ENCODE data around the gene SGTA. TPM values are rescaled to one million over a fixed set of nuclear protein-coding genes. Genes with fewer than 3 reads are reported as not detected.
A peak's percentile ranks its signal among the peaks of the same experiment; 100 is the strongest.

The SGTA gene
- total and polyA plus RNA-seq, 2 donors = 29.4 to 55.4 TPM

DNA sequence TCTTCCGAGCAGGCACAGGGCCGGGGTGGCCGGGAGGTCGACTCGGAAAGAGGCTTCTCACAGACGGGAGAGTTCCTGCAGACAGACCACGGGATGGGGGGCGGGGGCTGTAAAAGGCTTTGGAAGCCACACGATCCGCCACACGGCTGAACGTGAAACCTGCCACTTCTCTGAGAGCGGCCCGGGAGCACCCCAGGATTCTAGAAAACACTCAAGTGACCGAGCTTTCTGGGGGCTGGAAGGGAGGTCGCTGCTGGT lies 27.7 kb downstream of the SGTA start:
- no peak overlapping the region for H3K27ac ChIP-seq (ENCODE audit: low read depth in 1 of 2, low read length in 1 of 2)
- H3K36me3 ChIP-seq (ENCODE audit: control insufficient read depth in 2 of 2, insufficient read depth in 2 of 2, low read length in 1 of 2) = peaks cover 57 to 59% of the 10 kb centered on the region in 2 donors
- DNase-seq (ENCODE audit: low read depth in 6 of 9, low spot score in 9 of 9) = no peak
- H3K27me3 ChIP-seq (ENCODE audit: control insufficient read depth in 2 of 2, insufficient read depth in 1 of 2, low read length in 1 of 2) = no peaks in the 10 kb centered on the region
- H3K4me3 ChIP-seq (ENCODE audit: low read length in 2 of 2) = no peak overlapping the region
- 96% methylated on average over 16 of the region's 16 CpGs for WGBS
- H3K4me1 ChIP-seq (ENCODE audit: control insufficient read depth in 2 of 2, insufficient read depth in 2 of 2, low read length in 2 of 2) = peaks cover 0 to 3% of the 10 kb centered on the region in 2 donors
- H3K9me3 ChIP-seq (ENCODE audit: control insufficient read depth in 2 of 2, insufficient read depth in 1 of 2, low read length in 1 of 2) = no peaks in the 10 kb centered on the region

DNA sequence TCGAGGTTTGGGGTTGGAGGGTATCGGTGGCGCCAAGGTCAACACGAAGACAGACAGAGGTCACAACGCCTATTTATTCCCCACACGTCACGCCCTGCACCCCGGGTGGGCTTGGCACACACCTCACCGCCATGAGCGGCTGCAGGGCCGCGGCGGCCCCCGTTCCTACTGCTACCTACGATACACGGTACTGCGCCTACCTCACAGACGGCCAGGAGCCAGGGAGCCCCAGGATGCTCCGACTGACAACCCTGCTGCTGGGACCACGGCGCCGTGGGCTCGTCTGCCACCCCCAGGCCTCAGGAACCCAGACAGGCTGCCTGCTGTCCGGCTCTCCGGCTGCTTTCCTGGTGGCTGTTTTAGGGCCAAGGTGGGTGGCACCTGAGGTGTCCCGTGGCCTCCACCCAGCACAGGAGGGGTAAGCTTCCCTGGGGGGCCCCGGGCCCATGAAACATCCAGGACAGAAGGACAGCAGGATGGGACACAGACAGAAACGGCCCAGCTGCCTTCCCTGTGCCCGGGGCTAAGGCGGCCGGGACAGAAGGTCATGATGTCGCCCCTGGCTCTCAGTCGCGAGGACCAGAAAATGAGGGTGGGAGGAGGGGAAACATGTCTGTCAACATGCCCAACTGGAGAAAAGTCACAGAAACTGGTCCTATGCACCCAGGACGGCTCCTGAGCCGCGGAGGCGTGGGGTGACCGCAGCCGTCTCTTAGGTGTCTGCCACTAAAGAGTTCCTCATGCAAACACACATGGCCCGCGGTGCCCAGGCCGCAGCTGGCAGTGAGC lies 28.2 kb downstream of the SGTA start:
- WGBS = 98% methylated on average over 43 of the region's 43 CpGs
- Histone ChIP-seq H3K4me1 (ENCODE audit: control insufficient read depth in 2 of 2, insufficient read depth in 2 of 2, low read length in 2 of 2) (peaks cover 0 to 3% of the 10 kb centered on the region in 2 donors), H3K36me3 (ENCODE audit: control insufficient read depth in 2 of 2, insufficient read depth in 2 of 2, low read length in 1 of 2) (peaks cover 54 to 58% of the 10 kb centered on the region in 2 donors)

DNA sequence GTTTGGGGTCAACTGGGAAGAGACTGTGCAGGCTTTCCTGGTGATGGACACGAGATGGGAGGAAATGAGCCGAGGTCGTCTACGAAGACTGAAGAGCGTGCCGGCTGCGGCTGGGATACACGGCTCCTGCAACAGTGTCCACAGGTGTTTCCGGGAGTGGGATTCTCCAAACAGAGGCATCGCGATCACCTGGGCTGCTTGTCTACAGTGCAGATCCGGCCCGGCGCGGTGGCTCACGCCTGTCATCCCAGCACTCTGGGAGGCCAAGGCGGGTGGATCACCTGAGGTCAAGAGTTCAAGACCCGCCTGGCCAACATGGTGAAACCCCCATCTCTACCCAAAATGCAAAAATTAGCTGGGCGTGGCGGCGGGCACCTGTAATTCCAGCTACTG lies 31.6 kb downstream of the SGTA start:
- Histone ChIP-seq H3K36me3 (ENCODE audit: control insufficient read depth in 2 of 2, insufficient read depth in 2 of 2, low read length in 1 of 2) (peaks cover 27 to 28% of the 10 kb centered on the region in 2 donors), H3K4me1 (ENCODE audit: control insufficient read depth in 2 of 2, insufficient read depth in 2 of 2, low read length in 2 of 2) (peaks cover 0 to 6% of the 10 kb centered on the region in 2 donors), H3K4me3 (ENCODE audit: low read length in 2 of 2) (no peak overlapping the region), H3K27ac (ENCODE audit: low read depth in 1 of 2, low read length in 1 of 2) (no peak overlapping the region), H3K9me3 (ENCODE audit: control insufficient read depth in 2 of 2, insufficient read depth in 1 of 2, low read length in 1 of 2) (no peaks in the 10 kb centered on the region), H3K27me3 (ENCODE audit: control insufficient read depth in 2 of 2, insufficient read depth in 1 of 2, low read length in 1 of 2) (peaks cover 0 to 3% of the 10 kb centered on the region in 2 donors)
- WGBS = 96% methylated on average over 21 of the region's 21 CpGs
- no peak for DNase-seq (ENCODE audit: low read depth in 6 of 9, low spot score in 9 of 9)

More for the DNA sequence above, 28.2 kb downstream of the SGTA start:
- no peak overlapping the region for H3K27ac ChIP-seq (ENCODE audit: low read depth in 1 of 2, low read length in 1 of 2)
- no peaks in the 10 kb centered on the region for H3K27me3 ChIP-seq (ENCODE audit: control insufficient read depth in 2 of 2, insufficient read depth in 1 of 2, low read length in 1 of 2)
- H3K9me3 ChIP-seq (ENCODE audit: control insufficient read depth in 2 of 2, insufficient read depth in 1 of 2, low read length in 1 of 2) = no peaks in the 10 kb centered on the region
- H3K4me3 ChIP-seq (ENCODE audit: low read length in 2 of 2) = no peak overlapping the region
- DNase-seq (ENCODE audit: low read depth in 6 of 9, low spot score in 9 of 9) = no peak

DNA sequence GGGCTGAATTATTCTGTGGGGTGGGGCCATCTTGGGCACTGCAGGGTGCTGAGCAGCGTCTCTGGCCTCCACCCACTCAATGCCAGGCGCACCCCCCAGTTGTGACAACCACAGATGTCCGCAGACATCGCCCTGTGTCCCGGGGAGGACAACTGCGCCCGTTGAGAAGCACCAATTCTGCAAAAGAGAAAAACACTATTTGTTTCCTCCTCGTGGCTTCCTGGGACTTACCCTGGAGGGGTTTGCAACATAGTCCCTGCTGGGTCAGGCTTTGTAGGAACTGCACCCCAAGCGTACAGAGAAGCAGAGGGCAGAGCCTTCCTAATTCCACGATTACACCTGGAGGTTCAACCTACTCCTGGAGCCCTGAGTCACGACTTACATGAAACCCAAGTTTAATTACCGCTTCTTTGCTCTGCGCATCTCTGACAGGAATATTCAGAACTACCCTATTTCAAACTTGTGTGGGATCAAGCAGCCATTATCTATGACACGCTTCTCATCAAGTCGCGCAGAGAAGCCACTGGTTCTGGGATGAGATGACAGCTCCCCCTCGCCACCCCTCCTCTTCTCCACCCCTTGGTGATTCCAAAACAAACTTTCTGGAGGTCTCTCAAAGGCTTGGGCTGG lies 32.1 kb downstream of the SGTA start:
- no peak for DNase-seq (ENCODE audit: low read depth in 6 of 9, low spot score in 9 of 9)
- Histone ChIP-seq H3K27me3 (ENCODE audit: control insufficient read depth in 2 of 2, insufficient read depth in 1 of 2, low read length in 1 of 2) (peaks cover 0 to 3% of the 10 kb centered on the region in 2 donors), H3K36me3 (ENCODE audit: control insufficient read depth in 2 of 2, insufficient read depth in 2 of 2, low read length in 1 of 2) (peaks cover 22 to 23% of the 10 kb centered on the region in 2 donors), H3K4me3 (ENCODE audit: low read length in 2 of 2) (no peak overlapping the region), H3K9me3 (ENCODE audit: control insufficient read depth in 2 of 2, insufficient read depth in 1 of 2, low read length in 1 of 2) (no peaks in the 10 kb centered on the region), H3K27ac (ENCODE audit: low read depth in 1 of 2, low read length in 1 of 2) (no peak overlapping the region), H3K4me1 (ENCODE audit: control insufficient read depth in 2 of 2, insufficient read depth in 2 of 2, low read length in 2 of 2) (peaks cover 0 to 6% of the 10 kb centered on the region in 2 donors)
- 82% methylated on average over 17 of the region's 17 CpGs for WGBS

DNA sequence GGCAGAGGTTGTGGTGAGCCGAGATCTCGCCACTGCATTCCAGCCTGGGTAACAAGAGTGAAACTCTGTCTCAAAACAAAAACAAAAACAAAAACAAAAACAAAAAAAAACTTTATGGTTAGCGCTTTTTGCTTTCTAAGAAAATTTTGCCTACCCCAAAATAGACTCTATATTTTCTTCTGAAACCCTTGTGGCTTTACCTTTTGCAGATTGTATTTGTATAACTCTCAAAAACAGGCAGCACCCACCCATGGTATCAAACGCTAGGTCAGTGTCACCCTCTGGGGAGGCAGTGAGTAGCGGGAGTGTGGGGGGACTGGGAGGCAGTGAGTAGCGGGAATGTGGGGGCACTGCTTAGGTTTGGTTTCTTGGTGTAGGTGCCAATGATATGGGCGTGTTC lies 35.7 kb downstream of the SGTA start:
- 95% methylated on average over 7 of the region's 7 CpGs for WGBS
- Histone ChIP-seq H3K4me3 (ENCODE audit: low read length in 2 of 2) (no peak overlapping the region), H3K36me3 (ENCODE audit: control insufficient read depth in 2 of 2, insufficient read depth in 2 of 2, low read length in 1 of 2) (no peaks in the 10 kb centered on the region), H3K9me3 (ENCODE audit: control insufficient read depth in 2 of 2, insufficient read depth in 1 of 2, low read length in 1 of 2) (no peaks in the 10 kb centered on the region), H3K27ac (ENCODE audit: low read depth in 1 of 2, low read length in 1 of 2) (no peak overlapping the region), H3K4me1 (ENCODE audit: control insufficient read depth in 2 of 2, insufficient read depth in 2 of 2, low read length in 2 of 2) (peaks cover 0 to 6% of the 10 kb centered on the region in 2 donors), H3K27me3 (ENCODE audit: control insufficient read depth in 2 of 2, insufficient read depth in 1 of 2, low read length in 1 of 2) (peaks cover 0 to 13% of the 10 kb centered on the region in 2 donors)
- no peak for DNase-seq (ENCODE audit: low read depth in 6 of 9, low spot score in 9 of 9)

DNA sequence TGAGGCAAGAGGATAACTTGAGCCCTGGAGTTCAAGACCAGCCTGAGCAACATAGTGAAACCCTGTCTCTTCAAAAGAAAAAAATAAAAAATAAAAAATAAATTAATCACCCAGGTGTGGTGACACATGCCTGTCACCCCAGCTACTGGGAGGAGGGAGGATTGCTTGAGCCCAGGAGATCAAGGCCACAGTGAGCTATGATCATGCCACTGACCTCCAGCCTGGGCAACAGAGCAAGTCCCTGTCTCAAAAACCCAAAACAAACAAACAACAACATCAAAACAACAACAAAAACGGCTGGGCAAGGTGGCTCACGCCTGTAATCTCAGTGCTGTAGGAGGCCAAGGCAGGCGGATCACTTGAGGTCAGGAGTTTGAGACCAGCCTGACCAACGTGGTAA lies 39.0 kb downstream of the SGTA start:
- H3K27me3 ChIP-seq (ENCODE audit: control insufficient read depth in 2 of 2, insufficient read depth in 1 of 2, low read length in 1 of 2) = peaks cover 0 to 17% of the 10 kb centered on the region in 2 donors

DNA sequence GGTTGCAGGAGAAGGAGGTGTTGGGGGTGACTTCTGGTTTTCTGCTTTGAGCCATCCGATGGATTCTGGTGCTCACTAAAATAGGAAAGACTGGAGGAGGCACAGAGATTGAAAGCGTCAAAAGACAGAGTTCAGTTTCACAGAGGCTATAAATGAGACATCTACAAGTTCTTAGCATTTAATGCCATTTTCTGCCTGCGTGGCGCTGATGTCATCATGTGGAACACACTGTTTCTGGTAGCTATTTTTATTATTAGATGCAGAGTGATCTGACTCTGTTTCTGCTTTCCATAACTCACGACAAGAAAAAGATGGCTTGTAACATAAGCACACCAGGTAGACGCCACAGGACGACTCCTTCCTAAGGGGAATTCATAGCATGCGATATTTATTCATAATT lies 40.0 kb downstream of the SGTA start:
- WGBS = 83% methylated on average over 8 of the region's 8 CpGs

More for the DNA sequence above, 39.0 kb downstream of the SGTA start:
- Histone ChIP-seq H3K36me3 (ENCODE audit: control insufficient read depth in 2 of 2, insufficient read depth in 2 of 2, low read length in 1 of 2) (no peaks in the 10 kb centered on the region), H3K4me1 (ENCODE audit: control insufficient read depth in 2 of 2, insufficient read depth in 2 of 2, low read length in 2 of 2) (peaks cover 3 to 15% of the 10 kb centered on the region in 2 donors), H3K4me3 (ENCODE audit: low read length in 2 of 2) (no peak overlapping the region), H3K27ac (ENCODE audit: low read depth in 1 of 2, low read length in 1 of 2) (no peak overlapping the region), H3K9me3 (ENCODE audit: control insufficient read depth in 2 of 2, insufficient read depth in 1 of 2, low read length in 1 of 2) (no peaks in the 10 kb centered on the region)
- WGBS = 63% methylated on average over 4 of the region's 4 CpGs
- no peak for DNase-seq (ENCODE audit: low read depth in 6 of 9, low spot score in 9 of 9)

DNA sequence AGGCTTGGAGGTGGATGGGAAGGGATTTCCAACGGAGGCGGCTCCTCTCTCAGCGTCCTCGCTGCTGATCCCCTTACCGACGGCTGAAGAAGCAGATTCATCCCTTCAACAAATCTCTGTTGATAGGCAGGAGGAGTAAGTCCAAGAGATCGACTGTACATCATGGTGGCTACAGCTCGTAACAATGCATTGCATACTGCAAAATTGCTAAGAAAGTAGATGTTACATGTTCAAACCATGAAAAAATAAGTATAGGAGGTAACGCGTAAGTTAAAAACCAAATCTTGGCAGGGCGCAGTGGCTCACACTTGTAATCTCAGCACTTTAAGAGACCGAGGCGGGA lies 42.8 kb downstream of the SGTA start:
- H3K9me3 ChIP-seq (ENCODE audit: control insufficient read depth in 2 of 2, insufficient read depth in 1 of 2, low read length in 1 of 2) = peaks cover 0 to 2% of the 10 kb centered on the region in 2 donors
- WGBS = 45% methylated on average over 13 of the region's 13 CpGs
- no peak overlapping the region for H3K4me3 ChIP-seq (ENCODE audit: low read length in 2 of 2)
- H3K27me3 ChIP-seq (ENCODE audit: control insufficient read depth in 2 of 2, insufficient read depth in 1 of 2, low read length in 1 of 2) = peaks cover 0 to 14% of the 10 kb centered on the region in 2 donors
- peaks cover 6 to 15% of the 10 kb centered on the region in 2 donors for H3K4me1 ChIP-seq (ENCODE audit: control insufficient read depth in 2 of 2, insufficient read depth in 2 of 2, low read length in 2 of 2)
- no peak overlapping the region for H3K27ac ChIP-seq (ENCODE audit: low read depth in 1 of 2, low read length in 1 of 2)
- H3K36me3 ChIP-seq (ENCODE audit: control insufficient read depth in 2 of 2, insufficient read depth in 2 of 2, low read length in 1 of 2) = peaks cover 18 to 20% of the 10 kb centered on the region in 2 donors
- peak in 1 of 9 donors; percentile 6 for DNase-seq (ENCODE audit: low read depth in 6 of 9, low spot score in 9 of 9)

More for the DNA sequence above, 40.0 kb downstream of the SGTA start:
- Histone ChIP-seq H3K27ac (ENCODE audit: low read depth in 1 of 2, low read length in 1 of 2) (no peak overlapping the region), H3K36me3 (ENCODE audit: control insufficient read depth in 2 of 2, insufficient read depth in 2 of 2, low read length in 1 of 2) (no peaks in the 10 kb centered on the region), H3K9me3 (ENCODE audit: control insufficient read depth in 2 of 2, insufficient read depth in 1 of 2, low read length in 1 of 2) (no peaks in the 10 kb centered on the region), H3K4me3 (ENCODE audit: low read length in 2 of 2) (no peak overlapping the region), H3K4me1 (ENCODE audit: control insufficient read depth in 2 of 2, insufficient read depth in 2 of 2, low read length in 2 of 2) (peaks cover 6 to 15% of the 10 kb centered on the region in 2 donors), H3K27me3 (ENCODE audit: control insufficient read depth in 2 of 2, insufficient read depth in 1 of 2, low read length in 1 of 2) (peaks cover 0 to 14% of the 10 kb centered on the region in 2 donors)
- no peak for DNase-seq (ENCODE audit: low read depth in 6 of 9, low spot score in 9 of 9)

DNA sequence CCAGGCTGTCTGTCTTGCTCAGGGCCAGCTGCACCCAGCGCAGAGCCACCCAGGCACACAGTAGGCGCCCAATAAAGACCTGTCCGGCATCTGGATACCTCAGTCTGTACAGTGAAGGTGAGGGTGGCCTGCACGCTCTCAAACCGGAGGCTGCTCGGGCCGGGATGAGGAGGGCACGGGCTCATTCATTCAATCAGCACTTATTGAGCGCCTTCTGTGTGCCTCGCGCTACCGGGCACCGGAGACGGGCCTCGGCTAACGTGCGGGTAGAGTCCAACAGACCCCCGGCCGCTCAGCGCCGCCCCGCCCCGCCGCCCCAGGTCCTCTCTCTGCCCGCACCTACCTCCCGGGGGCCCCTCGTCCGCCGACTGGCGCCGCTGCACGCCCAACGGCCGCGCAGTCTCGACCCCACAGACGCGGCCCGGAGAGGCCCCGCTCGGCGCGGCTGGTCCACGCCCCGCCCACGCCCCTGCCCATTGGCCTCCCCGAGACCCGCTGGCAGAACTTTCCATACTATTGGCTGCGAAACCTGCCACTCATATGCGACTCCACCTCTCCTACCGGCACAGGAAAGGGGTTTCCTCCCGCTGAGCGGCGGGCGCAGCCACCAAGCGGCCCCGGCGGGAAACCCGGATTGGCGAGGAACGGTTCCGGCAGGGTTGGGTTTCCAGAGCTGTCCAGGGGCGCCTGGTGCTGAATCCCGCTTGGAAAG lies 43.3 kb downstream of the SGTA start, which contains the start of gene SLC39A3:
Gene SLC39A3, minus strand, starts transcription at position 416 of the 712 bp plus-strand sequence. CDS start 2,760 bp downstream, outside the sequence.
- H3K4me1 ChIP-seq (ENCODE audit: control insufficient read depth in 2 of 2, insufficient read depth in 2 of 2, low read length in 2 of 2) = peaks cover 6 to 15% of the 10 kb centered on the region in 2 donors
- H3K4me3 ChIP-seq (ENCODE audit: low read length in 2 of 2) = peak within 1 kb of the TSS; percentile 74 to 90
- H3K9me3 ChIP-seq (ENCODE audit: control insufficient read depth in 2 of 2, insufficient read depth in 1 of 2, low read length in 1 of 2) = peaks cover 0 to 2% of the 10 kb centered on the region in 2 donors
- peaks cover 23 to 26% of the 10 kb centered on the region in 2 donors for H3K36me3 ChIP-seq (ENCODE audit: control insufficient read depth in 2 of 2, insufficient read depth in 2 of 2, low read length in 1 of 2)
- H3K27ac ChIP-seq (ENCODE audit: low read depth in 1 of 2, low read length in 1 of 2) = peak within 1 kb of the TSS; percentile 43 to 66
- WGBS = under 1% methylated on average over 64 of the region's 64 CpGs
- H3K27me3 ChIP-seq (ENCODE audit: control insufficient read depth in 2 of 2, insufficient read depth in 1 of 2, low read length in 1 of 2) = peaks cover 0 to 12% of the 10 kb centered on the region in 2 donors
- DNase-seq (ENCODE audit: low read depth in 6 of 9, low spot score in 9 of 9) = peak; percentile 90 to 100 (median 98)

All from thymus (tissue), 11 donors.